HG03460 (cell line): ENCODE results near the gene ACD.

Experiments used
- ATAC-seq: cut with Tn5 transposase; IDR thresholded peaks from one replicate; pipeline ENCODE4 v1.9.1; 2021; ENCODE audit not compliant: unreplicated experiment

ACD gene

DNA sequence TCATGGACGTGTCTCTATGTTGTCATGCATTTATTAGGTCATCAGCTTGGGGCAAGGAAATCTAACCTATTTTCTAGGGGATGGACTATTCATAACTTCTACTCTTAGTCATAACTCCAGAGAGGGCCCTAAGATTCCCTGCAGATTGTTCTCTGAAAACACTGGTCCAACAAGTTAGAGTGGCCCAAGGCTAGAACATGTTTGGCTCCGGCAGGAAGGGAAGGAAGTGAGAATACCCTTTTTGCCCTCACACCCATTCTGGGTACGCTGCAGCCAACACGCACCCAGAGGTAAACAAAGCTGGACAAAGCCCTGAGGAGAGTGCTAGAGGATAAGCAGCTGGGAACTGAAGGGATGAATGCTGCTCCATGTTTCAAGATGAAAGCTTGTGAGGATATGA is 16.5 kb upstream of the ACD start:
- no peak for ATAC-seq

DNA sequence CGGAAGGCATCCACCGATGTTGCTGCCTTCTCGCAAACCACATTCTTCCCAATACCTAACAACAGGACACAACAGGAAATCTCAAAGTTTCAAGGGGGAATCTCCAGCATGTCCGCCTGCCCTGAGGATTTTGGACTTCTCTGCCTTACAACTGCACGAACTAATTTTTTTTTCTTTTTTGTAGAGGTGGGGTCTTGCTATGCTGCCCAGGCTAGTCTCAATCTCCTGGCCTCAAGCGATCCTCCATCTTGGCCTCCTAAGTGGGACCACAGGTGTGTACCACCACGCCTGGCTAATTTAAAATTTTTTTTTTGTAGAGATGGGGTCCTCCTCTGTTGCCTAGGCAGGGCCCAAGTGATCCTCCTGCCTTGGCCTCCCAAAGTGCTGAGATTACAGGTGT is 15.9 kb upstream of the ACD start:
- ATAC-seq, result no peak

DNA sequence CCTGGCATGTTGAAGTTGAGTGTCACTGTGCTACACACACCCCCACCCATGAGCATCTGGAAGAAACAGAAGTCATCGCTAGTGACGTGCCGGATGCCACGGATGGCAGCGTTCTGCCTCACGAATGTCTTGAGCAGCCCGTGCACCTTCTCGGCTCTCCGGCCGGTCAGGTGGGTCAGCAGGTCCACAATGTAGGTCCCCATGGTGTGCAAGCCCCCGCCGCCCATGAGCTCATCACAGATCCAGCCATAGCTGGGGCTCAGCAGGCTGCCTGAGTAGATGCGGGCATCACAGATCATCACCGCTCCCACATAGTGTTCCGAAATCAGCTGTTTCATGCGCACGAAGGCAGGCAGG is 15.5 kb upstream of the ACD start:
- no peak for ATAC-seq

DNA sequence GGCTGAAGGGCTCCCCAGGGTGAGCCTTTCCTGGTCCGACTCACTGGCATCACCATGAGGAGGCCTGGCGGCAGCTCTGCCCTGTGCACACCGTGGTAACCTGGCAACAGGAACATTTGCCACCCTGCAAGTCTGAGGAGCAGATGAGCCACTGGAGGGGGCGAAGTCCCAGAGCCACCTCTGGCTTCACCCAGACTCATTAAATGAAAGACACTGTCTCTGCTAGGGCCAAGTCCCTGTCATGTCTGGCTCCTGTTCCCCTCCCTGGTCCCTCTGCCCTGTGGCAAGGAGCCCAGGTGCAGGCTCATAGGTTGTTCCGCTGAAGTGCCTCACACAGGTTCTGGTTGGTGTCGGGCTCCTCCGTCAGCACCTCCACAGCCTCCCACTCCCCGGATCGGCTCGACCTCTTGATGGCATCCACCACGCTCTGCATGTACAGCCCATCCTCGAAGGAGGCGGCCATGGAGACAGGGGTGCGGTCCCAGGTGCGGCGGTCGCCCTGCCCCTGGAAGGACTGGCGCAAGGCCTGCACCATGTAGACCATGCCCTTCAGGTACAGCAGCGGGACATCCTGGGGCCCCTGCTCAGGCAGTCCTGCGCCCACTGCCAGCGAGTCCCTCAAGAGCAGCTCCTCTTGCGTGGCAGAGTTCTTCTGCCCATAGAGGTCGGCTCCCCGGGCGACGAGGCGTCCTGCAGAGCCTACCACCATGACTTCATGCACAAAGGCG is 15.0 kb upstream of the ACD start:
- ATAC-seq, result no peak

DNA sequence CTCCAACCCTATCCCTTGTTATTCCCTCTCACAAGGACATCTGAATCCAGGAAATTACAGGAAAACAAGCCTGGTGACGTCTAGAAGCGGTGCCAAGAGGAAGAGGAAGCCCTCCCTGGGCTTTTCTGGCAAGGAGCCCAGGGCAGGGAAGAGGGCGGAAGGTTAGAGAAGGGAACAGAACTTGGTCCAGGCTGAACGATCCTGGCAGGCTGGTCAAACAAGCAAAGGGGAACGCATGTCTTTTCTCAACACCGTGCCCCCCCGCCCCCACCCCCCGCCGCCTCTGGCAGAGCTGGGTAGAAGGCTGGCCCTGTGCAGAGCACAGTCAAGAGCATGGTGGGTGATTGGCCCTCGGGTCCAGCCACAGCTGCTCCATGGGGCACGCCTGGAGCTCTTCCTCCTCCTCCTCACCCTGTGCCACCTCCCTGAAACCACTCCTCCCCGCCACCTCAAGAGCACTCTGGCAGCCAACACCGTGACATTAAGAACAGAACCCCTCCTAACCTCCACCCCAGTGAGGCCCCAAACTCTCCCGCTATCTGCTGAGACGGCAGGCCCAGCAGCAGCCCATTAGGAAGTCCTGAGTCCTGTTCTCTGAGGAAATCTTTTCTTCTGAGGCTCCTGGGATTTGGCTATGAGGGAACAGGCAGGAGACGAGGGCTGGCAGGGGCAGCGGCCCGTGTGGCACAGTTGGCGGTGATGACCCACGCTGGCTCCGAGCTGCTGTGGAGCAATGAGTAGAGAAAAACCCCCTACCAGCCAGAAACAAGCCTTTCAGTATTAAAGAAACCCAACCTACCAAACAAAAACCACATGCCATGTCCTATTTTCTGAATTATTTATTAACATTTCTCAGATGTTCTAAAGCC is 13.9 kb upstream of the ACD start:
- no peak for ATAC-seq

DNA sequence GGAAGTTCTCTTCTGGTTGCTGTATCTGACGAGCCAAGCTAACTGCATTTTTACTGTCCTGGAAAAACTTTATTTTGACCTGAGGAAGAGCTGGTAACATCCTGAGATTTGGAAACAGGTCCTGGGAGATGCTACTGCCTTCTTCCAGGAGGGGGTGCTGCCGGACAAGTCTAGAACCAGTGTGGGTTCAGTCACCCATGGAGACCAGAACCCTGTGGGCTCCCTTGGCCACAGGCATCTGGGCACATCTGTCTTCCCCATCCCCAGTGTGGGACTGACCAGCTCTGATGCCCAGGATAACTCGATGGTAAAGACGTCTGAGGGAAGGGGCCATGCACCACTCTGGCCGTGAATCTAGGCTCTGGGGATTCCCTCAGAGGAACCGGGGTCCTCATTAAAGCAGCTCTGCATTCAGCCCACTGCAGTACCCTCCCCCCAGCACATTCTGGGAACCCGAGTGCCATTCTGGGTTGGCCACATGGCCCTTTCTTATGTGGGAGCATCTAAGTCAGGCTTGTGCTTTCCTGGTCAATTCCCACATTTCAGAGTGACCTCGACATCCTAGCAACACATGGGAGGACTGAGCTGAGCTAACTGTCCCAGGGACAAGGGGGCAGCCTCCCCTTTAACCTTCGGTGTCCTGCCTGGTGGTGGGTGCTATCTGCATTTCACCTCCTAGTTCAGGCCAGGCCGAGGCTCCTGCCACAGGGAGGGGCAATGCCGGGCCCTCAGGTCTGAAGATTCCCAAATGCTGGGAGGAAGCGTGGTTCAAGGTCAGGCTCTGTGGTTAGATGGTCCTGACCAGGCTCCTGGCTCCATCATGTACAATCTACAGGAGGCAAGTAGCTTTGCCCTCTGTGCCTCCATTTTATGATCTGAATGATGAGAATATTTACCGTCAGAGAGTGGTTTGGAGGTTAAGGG is 12.9 kb upstream of the ACD start:
- ATAC-seq, result no peak

DNA sequence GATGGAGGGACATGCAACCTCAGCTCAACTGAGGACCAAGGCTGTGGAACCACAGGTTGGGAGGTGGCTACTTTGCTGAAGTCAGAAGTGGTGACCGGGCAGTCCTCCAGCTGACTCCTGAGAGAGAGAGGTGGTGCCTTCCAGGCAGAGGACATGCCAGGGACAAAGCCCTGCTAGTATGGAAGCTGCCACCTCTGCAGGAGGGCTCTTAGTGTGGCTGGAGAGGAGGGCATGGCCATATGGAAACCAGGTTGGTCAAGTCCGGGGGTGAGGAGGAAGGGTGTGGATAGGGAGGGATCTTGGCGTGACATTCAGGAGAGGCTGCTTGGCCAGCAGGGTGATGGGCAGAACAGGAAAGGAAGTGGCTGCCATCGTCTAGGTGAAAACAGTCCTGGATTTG is 12.2 kb upstream of the ACD start:
- ATAC-seq, result no peak

DNA sequence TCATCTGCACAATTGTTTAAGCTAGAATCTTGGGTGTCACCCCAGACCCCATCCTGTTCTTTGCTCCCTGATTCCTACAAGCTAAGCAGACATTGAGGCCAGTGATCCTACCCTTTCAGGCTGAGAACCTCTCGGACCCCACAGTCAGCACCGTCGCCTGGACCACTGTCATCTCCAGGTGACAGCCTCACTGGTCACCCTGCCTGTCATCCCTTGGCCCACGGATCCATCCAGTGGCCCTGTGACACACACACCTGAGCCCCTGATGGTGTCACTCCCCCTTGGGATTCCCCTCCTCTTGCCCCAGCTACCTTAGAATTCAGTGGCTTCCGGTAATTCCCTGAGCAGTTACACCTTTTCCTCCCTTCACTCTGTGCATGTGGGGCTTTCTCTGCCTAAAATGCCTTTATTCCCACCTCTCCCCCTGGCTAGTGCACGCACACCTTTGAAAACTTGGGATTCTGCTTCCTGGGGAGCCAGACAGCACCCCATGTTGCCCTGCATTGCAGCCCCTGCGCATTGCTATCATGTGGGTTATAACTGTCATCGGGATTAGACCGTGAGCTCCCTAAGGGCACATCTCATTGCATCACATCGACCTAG is 9.5 kb upstream of the ACD start:
- ATAC-seq, result no peak

DNA sequence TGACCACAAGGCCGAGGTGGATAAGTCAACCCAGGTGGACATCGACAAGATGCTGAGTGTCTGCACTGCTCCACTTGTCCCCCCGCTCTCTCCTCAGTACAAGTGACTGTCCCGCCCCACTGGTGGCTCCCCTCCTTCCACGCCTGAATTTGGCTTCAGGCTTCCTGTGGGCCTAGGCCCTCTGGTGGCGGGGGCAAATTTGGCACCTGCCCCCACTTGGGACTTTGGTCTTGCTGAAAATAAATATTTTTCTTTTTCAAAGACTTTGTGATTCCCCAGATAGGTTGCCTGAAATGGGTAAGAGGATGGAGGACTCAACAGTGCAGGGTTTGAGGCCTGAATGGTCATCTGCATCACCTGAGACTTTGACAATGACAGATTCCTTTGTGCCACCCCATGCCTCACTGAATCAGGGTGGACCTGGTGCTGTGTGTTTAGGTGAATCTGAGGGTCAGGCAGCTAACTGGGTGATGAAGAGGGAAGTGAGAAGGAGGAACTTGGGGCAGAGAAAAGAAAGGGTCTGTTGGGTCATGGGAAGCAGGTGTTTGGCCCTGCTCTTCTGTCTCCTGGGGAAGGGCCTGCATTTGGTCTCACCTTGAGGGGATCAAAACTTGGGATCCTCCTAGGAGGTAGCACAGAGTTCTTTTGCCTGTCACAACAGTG is 8.6 kb upstream of the ACD start:
- ATAC-seq, result no peak

DNA sequence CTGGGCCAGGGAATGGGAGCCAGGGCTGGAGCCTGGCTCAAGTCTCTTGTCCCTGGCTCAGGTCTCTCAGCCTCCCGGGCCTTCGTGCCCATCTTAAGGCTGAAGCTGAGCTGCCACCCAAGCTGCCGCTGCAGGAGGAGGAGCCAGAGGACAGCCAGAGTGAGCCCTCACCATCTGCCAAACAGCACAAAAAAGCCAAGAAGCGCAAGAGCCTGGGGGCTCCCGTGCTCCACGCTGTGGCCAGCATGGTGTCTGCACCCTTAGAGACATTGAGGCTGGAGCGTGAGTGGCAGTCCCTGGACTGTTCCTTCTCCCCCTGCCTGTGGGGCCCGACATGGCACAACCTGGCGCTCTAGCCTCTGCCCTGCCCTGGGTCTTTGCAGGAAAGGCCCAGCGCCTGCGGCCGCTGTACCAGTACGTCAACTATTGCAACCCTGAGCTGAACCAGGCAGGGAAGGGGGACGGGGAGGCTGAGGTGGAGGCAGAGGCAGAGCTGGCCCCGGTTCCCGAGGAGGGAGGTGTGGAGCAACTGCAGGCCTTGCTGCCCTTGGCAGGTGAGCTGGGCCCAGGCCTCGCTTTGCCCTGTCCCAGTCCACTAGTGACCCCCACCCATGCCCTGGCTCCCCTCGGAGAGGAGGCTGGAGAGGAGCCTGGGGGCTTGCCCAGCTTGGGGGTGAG is 7.9 kb upstream of the ACD start:
- peak; percentile 72 for ATAC-seq

DNA sequence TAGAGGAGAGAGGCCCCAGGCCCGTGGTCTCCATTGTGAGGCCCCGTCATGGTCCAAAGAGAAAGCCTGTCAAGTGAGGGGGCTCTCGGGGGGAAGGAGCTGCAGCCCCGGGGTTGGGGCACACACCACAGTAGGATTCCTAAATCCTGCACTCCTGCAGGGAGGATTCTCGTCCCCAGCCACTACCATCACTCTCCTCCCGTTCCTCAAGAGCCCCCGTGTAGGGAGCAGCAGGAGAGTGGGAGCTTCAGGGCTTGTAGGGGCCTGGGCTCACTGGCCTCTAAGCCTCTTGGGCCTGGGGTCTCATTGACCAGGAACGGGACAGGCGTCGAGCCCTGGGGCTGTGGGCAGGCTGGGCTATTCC is 7.4 kb upstream of the ACD start:
- ATAC-seq, result no peak

DNA sequence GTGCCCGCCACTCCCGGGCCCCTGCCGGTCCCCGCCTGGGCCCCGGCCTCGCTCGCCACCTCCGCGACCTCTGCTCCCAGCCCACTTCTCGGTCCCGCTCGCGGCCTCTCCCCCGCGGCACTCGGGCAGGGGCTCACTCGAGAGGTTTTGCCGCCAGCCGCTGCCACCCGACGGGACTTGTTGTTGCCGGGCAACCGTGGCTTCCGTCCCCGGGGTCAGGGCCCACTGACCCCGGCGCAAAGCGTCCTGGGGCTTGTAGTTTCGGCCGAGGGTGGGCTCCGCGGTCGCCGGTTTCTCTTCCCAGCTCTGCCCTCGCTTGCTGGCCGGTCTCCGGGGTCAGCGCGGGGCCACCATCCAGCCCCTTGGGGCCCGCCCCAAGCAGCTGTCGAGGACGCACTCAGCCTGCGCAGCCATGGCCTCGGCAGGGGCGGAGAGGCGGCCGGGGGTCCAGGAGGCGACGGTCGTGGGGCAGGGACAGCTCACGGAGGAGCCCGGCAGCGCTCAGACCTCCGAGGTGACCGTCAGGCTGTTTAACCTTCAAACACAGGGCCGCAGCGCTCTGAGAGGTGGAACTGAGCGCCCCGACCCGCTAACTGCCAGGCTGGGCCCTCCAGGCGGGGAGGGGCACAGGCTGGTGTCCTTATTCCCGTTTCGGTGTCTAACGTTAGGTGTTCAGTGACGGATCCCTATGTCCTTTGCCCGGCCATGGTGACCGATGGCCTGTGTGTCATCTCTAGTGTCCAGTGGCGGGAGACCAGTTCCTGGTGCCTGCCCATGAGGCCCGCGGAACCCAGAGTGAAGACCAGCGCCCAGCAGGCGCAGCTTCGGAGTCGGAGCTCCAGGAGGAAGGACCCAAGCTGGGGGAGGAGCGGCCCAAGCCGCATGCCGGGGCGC is 6.7 kb upstream of the ACD start, which contains the start of the genes C16orf86 and ENKD1:
TSS of gene C16orf86 (plus strand) at position 256 of the 894 bp plus-strand sequence. CDS start at position 413, 157 bp downstream.
TSS of gene ENKD1 (minus strand) at position 192 of the 894 bp plus-strand sequence. CDS start 308 bp downstream, outside the sequence.
- peak; percentile 42 for ATAC-seq

DNA sequence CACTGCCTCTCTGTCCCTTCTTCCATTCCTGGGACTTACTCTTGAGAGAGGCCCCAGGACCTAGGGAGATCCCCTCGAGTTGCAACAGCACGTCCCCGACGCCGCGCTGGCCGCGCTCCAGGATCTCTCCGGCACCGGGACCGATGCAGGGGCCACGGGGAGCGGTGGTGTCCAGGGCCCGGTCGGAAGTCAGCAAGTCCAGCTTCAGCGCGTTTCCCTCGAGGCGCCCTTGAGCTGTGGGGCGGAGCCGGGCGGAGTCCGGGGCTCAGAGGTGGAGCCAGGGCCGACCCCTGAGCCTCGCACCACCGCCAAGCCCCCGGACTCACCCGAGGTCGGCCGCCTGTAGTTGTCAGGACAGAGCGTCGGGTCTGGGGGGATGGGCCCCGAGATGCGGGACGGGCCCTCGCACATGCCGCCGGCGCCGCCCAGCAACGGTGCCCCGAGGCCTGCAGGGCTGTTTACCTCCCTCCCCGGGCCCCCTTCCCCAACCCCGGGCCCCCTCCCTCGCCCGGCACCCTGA is 6.0 kb upstream of the ACD start:
- ATAC-seq, result no peak

DNA sequence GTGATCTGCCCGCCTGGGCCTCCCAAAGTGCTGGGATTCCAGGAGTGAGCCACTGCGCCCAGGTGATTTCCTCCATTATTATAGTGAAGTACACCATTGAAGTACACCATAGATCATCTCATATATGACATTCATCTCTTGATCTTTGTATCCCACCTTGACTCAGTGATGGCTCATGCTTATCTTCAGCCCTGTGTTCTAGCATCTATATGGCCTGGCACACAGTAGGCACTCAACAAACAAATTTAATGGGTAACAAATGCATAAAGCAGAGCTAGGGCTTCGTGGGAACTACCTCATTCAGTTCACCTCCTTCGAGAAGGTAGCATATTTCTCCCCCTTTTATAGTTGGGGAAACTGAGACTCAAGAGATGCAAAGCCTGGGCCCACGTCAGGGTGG is 5.5 kb upstream of the ACD start:
- no peak for ATAC-seq

DNA sequence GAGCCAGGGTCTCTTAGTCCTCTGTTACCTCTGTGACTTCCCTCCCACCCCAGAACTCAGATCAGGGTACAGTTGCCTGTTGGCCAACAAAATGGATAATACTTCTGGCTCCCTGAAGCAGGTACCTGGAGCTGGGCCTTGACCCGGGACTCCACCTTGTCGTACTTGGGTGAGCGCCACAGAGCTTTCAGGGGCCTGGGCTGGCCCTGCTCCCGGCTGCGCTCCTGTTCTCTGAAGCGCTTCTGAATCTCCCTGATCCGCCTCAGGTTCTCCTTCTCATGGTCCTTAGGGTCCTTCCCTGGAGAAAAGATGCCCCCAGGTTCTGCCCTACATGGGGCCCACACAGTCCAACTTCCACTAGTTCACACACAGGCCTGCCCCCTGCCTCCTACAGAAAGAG is 4.8 kb upstream of the ACD start:
- ATAC-seq, result no peak

DNA sequence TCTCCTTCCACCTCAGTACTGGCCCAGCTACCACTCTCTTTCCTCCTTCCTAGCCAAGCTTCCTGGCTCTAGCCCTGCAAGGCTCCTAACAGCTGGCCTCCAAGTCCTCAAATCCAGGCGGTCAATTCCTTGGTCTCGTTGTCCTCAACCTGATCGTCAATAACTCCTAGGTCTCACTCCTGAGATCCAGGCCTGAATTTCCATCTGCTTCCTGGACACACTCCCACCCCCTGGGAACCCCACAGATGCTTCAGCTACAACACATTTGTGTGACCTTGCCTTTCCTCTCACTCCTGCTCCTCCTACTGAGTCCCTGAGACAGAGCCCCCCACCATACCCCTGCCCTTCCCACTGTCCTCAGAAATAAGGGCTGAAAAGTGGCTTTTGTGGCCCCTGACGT is 4.2 kb upstream of the ACD start:
- no peak for ATAC-seq

DNA sequence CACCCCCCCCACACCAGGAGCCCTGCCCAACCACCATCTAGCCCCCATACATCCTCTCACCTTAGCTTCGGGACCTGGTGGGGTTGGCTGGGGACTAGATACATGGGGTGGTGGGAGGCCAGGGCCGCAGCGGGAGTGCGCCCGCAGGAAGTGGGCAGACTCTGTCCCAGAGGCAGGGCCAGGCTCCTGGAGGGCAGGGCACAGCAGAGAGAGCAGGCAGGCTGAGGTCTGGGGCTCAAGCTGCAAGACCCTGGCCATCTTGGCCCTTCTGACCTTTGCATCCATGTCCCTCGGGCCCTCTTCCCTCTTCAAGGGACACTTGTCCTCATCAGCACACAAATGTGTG is 3.8 kb upstream of the ACD start:
- no peak for ATAC-seq

DNA sequence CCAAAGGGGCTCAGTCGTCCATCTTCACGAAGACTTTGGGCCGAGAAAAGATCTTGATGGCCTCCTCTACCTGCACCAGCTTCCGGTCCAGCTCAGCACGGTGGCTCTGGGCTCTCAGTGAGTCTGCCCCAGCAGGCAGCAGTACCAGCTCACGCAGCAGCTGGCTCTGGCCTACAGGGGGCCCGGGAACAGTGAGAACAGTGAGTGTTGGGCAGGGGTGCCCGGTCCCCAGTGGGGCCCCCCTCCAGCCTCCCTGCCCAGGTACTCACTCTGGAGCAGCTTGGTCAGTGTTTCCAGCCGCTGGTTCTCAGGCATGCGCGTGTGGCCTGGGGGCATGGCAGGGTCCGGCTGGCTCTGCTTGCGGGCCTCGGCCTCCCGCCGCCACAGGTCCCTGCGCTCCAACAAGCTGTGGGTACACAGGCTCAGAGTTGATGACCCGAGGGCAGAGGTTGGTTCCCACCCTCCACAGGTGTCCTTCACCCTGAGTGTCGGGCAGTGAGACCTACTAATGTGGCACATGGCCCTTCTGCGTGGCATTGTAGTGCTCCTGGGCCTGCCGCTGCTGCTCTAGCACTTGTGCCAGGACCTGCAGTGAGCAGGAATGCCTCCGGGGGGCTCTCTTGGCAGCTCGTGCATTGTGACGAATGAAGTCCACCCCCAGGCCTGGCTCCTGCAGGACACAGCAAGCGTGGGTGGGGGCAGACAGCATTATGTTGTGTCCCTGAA is 3.3 kb upstream of the ACD start:
- no peak for ATAC-seq
